HG03520 (cell line): ENCODE measurements around the gene BFAR.
"Not testable (repeated sequence)": the region's sequence is repeated elsewhere in the genome, so short reads cannot be mapped to it uniquely, and the experiment has no call there.

ENCODE experiments used
- ATAC-seq: cut with Tn5 transposase; IDR thresholded peaks from one replicate; pipeline ENCODE4 v1.9.1; 2021; ENCODE audit warnings: mild to moderate bottlenecking, moderate library complexity; ENCODE audit not compliant: unreplicated experiment

Gene BFAR

GRCh38 chr16:14685870-14686793 is 53.4 kb downstream of the BFAR start:
- ATAC-seq, result not testable (repeated sequence)

GRCh38 chr16:14694129-14694528 is 61.4 kb downstream of the BFAR start, which contains the start of gene PLA2G10:
PLA2G10 (minus strand) TSS chr16:14694308; CDS start chr16:14694229, 79 bp downstream.
- ATAC-seq, result not testable (repeated sequence)

- ATAC-seq, result not testable (repeated sequence)
Observed at GRCh38 chr16:14701859-14702258, 69.1 kb downstream of the BFAR start.

GRCh38 chr16:14702672-14703071 is 69.9 kb downstream of the BFAR start:
- ATAC-seq, result not testable (repeated sequence)

- ATAC-seq, result peak; percentile 94
Observed at GRCh38 chr16:14703156-14704011, 70.6 kb downstream of the BFAR start, which contains the start of gene NPIPA3. NPIPA3 (plus strand) TSS chr16:14703411; CDS start chr16:14708944, 5,533 bp downstream.
